ENCODE data around the gene RTTN.
"Not testable (repeated sequence)": the region's sequence is repeated elsewhere in the genome, so short reads cannot be mapped to it uniquely, and the experiment has no call there.

Gene RTTN

GRCh38 chr18:70246061-70246466 lies 40.6 kb upstream of the RTTN start:
- H3K36me3 ChIP-seq (ENCODE audit: insufficient read depth, low read length), result no peaks in the 10 kb centered on the region
- H3K4me2 ChIP-seq (ENCODE audit: insufficient read depth, low read length), result no peak overlapping the region
- TF ChIP-seq, protein P1, sequence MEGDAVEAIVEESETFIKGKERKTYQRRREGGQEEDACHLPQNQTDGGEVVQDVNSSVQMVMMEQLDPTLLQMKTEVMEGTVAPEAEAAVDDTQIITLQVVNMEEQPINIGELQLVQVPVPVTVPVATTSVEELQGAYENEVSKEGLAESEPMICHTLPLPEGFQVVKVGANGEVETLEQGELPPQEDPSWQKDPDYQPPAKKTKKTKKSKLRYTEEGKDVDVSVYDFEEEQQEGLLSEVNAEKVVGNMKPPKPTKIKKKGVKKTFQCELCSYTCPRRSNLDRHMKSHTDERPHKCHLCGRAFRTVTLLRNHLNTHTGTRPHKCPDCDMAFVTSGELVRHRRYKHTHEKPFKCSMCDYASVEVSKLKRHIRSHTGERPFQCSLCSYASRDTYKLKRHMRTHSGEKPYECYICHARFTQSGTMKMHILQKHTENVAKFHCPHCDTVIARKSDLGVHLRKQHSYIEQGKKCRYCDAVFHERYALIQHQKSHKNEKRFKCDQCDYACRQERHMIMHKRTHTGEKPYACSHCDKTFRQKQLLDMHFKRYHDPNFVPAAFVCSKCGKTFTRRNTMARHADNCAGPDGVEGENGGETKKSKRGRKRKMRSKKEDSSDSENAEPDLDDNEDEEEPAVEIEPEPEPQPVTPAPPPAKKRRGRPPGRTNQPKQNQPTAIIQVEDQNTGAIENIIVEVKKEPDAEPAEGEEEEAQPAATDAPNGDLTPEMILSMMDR (IDR thresholded peaks at IDR 0.05; ENCODE audit: borderline replicate concordance, extremely low read depth, low read length, poor library complexity, severe bottlenecking), result no peak
- TF ChIP-seq EZH2 (IDR thresholded peaks at IDR 0.05; ENCODE audit: borderline replicate concordance, low read depth, low read length, severe bottlenecking), result no peak
- H3K27ac ChIP-seq (ENCODE audit: low read length), result no peak overlapping the region
- H2AFZ ChIP-seq (ENCODE audit: low read depth, low read length), result no peak overlapping the region
- no peaks in the 10 kb centered on the region for H3K4me1 ChIP-seq (ENCODE audit: insufficient read depth, low read length)
- H3K9me3 ChIP-seq (ENCODE audit: insufficient read depth, low read length, severe bottlenecking), result no peaks in the 10 kb centered on the region
- ATAC-seq (ENCODE audit: insufficient read depth, low read depth) (no peak), DNase-seq (no peak)
- H3K4me3 ChIP-seq (ENCODE audit: low read depth in 1 of 2, low read length in 2 of 2), result no peak overlapping the region
- H3K79me2 ChIP-seq (ENCODE audit: insufficient read depth, low read length), result no peaks in the 10 kb centered on the region
- H3K9ac ChIP-seq (ENCODE audit: low read depth, low read length), result no peak overlapping the region
- no peaks in the 10 kb centered on the region for H4K20me1 ChIP-seq (ENCODE audit: insufficient read depth, low read length)
- no peaks in the 10 kb centered on the region for H3K27me3 ChIP-seq (ENCODE audit: insufficient read depth, low read length, poor library complexity)

DNA sequence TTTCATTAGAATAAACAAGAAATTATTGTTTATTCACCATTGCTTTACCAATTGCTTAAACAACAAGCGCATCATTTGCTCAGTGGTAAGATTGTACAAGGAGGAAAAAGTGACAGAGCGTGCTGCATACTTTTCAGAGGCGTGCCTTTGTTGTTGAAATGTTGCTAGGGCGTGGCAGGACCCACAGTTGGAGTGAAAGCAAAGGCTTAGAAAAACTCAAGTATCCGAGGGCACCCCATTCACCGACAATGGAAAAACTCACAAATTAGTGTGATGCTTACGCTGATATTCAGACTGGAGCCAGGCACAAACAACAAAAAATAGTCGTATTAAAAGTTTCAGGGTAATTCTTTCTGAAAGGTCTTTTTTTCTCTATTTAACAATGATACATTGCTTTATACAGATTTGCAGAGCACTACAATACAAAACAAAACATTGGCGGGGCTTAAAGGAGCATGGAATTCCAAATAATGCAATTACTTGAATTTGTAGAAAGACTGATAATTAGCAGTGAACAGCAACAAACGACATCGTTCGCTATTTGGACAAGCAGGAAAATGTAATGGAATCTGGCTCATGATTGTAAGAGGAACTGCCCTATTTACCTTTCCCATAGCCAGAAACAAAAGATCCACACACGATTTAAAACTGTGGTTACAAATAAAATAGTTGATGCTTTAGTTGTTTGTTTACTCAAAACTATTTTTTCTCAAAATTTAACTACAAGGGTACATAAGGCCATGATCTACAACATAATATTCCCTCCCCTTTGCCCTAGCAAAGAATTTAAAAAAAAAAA lies 37.8 kb upstream of the RTTN start:
- Histone ChIP-seq H3K36me3 (ENCODE audit: insufficient read depth, low read length) (no peaks in the 10 kb centered on the region), H3K4me2 (ENCODE audit: insufficient read depth, low read length) (no peak overlapping the region), H3K9me3 (ENCODE audit: insufficient read depth, low read length, severe bottlenecking) (no peaks in the 10 kb centered on the region), H3K9ac (ENCODE audit: low read depth, low read length) (no peak overlapping the region), H3K4me1 (ENCODE audit: insufficient read depth, low read length) (no peaks in the 10 kb centered on the region), H4K20me1 (ENCODE audit: insufficient read depth, low read length) (no peaks in the 10 kb centered on the region), H3K4me3 (ENCODE audit: low read depth in 1 of 2, low read length in 2 of 2) (no peak overlapping the region), H3K27ac (ENCODE audit: low read length) (no peak overlapping the region), H3K27me3 (ENCODE audit: insufficient read depth, low read length, poor library complexity) (no peaks in the 10 kb centered on the region), H3K79me2 (ENCODE audit: insufficient read depth, low read length) (no peaks in the 10 kb centered on the region), H2AFZ (ENCODE audit: low read depth, low read length) (no peak overlapping the region)
- no peak for TF ChIP-seq EZH2 (IDR thresholded peaks at IDR 0.05; ENCODE audit: borderline replicate concordance, low read depth, low read length, severe bottlenecking)
- TF ChIP-seq, protein P1 (IDR thresholded peaks at IDR 0.05; ENCODE audit: borderline replicate concordance, extremely low read depth, low read length, poor library complexity, severe bottlenecking), result no peak
- DNase-seq (no peak), ATAC-seq (ENCODE audit: insufficient read depth, low read depth) (no peak)

- DNase-seq; H2AFZ ChIP-seq (ENCODE audit: low read depth, low read length); H3K4me1 ChIP-seq (ENCODE audit: insufficient read depth, low read length); H4K20me1 ChIP-seq (ENCODE audit: insufficient read depth, low read length); ATAC-seq (ENCODE audit: insufficient read depth, low read depth); H3K79me2 ChIP-seq (ENCODE audit: insufficient read depth, low read length); H3K27me3 ChIP-seq (ENCODE audit: insufficient read depth, low read length, poor library complexity); H3K9ac ChIP-seq (ENCODE audit: low read depth, low read length); H3K9me3 ChIP-seq (ENCODE audit: insufficient read depth, low read length, severe bottlenecking); H3K27ac ChIP-seq (ENCODE audit: low read length); H3K4me3 ChIP-seq (ENCODE audit: low read depth in 1 of 2, low read length in 2 of 2); H3K36me3 ChIP-seq (ENCODE audit: insufficient read depth, low read length); H3K4me2 ChIP-seq (ENCODE audit: insufficient read depth, low read length): not testable (repeated sequence)
Measured at GRCh38 chr18:70236921-70237320, 31.4 kb upstream of the RTTN start.

DNA sequence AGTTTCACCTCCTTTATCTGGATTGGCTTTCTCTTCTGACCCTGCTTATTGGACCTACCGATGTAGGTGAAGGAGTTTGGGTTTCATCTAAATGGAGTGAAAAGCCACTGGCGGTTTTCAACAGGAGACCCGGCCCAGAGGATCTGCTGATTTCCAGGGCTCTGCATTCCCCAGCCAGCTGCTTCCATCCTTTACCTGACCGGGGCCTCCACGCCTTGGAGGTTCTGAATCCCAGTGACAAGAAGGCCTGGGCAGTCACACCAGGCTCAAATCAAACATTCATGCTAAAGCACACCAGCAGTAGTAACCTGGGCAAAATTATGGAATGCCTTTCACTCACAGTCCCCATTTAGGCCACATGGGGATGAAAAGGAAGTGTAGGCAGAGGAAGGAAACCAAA lies 30.0 kb upstream of the RTTN start:
- H2AFZ ChIP-seq (ENCODE audit: low read depth, low read length), result no peak overlapping the region
- H3K4me2 ChIP-seq (ENCODE audit: insufficient read depth, low read length), result no peak overlapping the region
- TF ChIP-seq, protein P1 (IDR thresholded peaks at IDR 0.05; ENCODE audit: borderline replicate concordance, extremely low read depth, low read length, poor library complexity, severe bottlenecking), result no peak
- no peak for TF ChIP-seq EZH2 (IDR thresholded peaks at IDR 0.05; ENCODE audit: borderline replicate concordance, low read depth, low read length, severe bottlenecking)
- no peaks in the 10 kb centered on the region for H3K9me3 ChIP-seq (ENCODE audit: insufficient read depth, low read length, severe bottlenecking)
- H3K36me3 ChIP-seq (ENCODE audit: insufficient read depth, low read length), result no peaks in the 10 kb centered on the region
- H3K27ac ChIP-seq (ENCODE audit: low read length), result no peak overlapping the region
- no peaks in the 10 kb centered on the region for H3K79me2 ChIP-seq (ENCODE audit: insufficient read depth, low read length)
- no peak overlapping the region for H3K4me3 ChIP-seq (ENCODE audit: low read depth in 1 of 2, low read length in 2 of 2)
- no peak overlapping the region for H3K9ac ChIP-seq (ENCODE audit: low read depth, low read length)
- H4K20me1 ChIP-seq (ENCODE audit: insufficient read depth, low read length), result no peaks in the 10 kb centered on the region
- no peak for DNase-seq
- ATAC-seq (ENCODE audit: insufficient read depth, low read depth), result no peak
- H3K4me1 ChIP-seq (ENCODE audit: insufficient read depth, low read length), result no peaks in the 10 kb centered on the region
- no peaks in the 10 kb centered on the region for H3K27me3 ChIP-seq (ENCODE audit: insufficient read depth, low read length, poor library complexity)
